Pancreas (tissue), 10 donors: ENCODE data around the gene PDIA2. TPM values are rescaled to one million over a fixed set of nuclear protein-coding genes. Genes with fewer than 3 reads are reported as not detected.
"Not testable (repeated sequence)": the region's sequence is repeated elsewhere in the genome, so short reads cannot be mapped to it uniquely, and the experiment has no call there.

ENCODE experiments used
- ATAC-seq, 4 donors: fragments of 200-7000 bp; cut with Tn5 transposase; one replicate each; pipeline versions ENCODE4 v1.8.0 to v1.9.1; 2020; ENCODE audit warnings: mild to moderate bottlenecking in 4 of 4, moderate library complexity in 4 of 4
- DNase-seq, 6 donors: peaks; one replicate each; pipeline ENCODE4 v3.0.0-alpha.2; 2020
- FAIRE-seq: peaks from 2 replicates; lab custom pipeline; 2012; peaks lifted over from hg19 to GRCh38; lab: Jason Lieb, UNC
- H3K27ac ChIP-seq, 4 donors: fragments of 200-600 bp; sonication (generic); 1 replicate in 3 of 4; 2 replicates in 1 of 4; pipeline versions ENCODE4 v1.5.0 to v1.8.0; 2020
- H3K27me3 ChIP-seq, 4 donors: fragments of 200-600 bp; one replicate each; pipeline ENCODE4 v1.8.0; 2021
- H3K36me3 ChIP-seq, 3 donors: fragments of 200-600 bp; sonication (generic) in 1 of 3; one replicate each; pipeline versions ENCODE4 v1.5.0 to v1.8.0; 2020 to 2021
- H3K4me1 ChIP-seq, 3 donors: fragments of 200-600 bp; one replicate each; pipeline ENCODE4 v1.8.0; 2021
- H3K4me3 ChIP-seq, 4 donors: fragments of 200-600 bp; sonication (generic) in 2 of 4; one replicate each; pipeline versions ENCODE4 v1.5.0 to v1.8.0; 2020 to 2021
- H3K9me3 ChIP-seq, 4 donors: fragments of 200-600 bp; one replicate each; pipeline ENCODE4 v1.8.0; 2021
- WGBS, 2 donors: extraction: QIAGEN DNeasy Blood & Tissue Kit; methylation state at CpG; one replicate each; pipeline ENCODE4 v1.1.7; 2013; 5-methylcytosine and 5-hydroxymethylcytosine counted together
- intact Hi-C, 3 donors: fragments of 100-400 bp; cut with DNase I; formaldehyde crosslinking; loops; one replicate each; pipeline versions ENCODE4 v1.11.1 to v1.14.2; 2022
- polyA plus RNA-seq, 2 donors: library from polyadenylated mRNA; stranded (reverse); fragments of 200-250 nt; gene quantifications; one replicate each; pipeline ENCODE4 v1.2.3, GENCODE V29; 2013
- total RNA-seq, 6 donors: library from RNA; stranded (reverse); fragmentation: NEBNext Ultra II Directional in 4 of 6; extraction: Animal tissue kit (Norgen Biotek cat#: 25700) in 4 of 6; gene quantifications; one replicate each; pipeline versions ENCODE4 v1.2.1 to v1.2.4, GENCODE V29; 2021 to 2023
- TF ChIP-seq, protein P1 (sequence below), 4 donors: fragments of 200-600 bp; sonication (generic) in 3 of 4; IDR thresholded peaks; one replicate each; pipeline versions ENCODE4 v1.5.0 to v1.8.0; 2021; ENCODE audit warnings: antibody characterized with exemption in 4 of 4
- donor health status: healthy with polysubstance abuse.
- donor health status: DM: no; HTN: no; CAD: no; lungs with moderate emphysema.
- donor health status: DM: no; HTN: no; CAD: no.
- donor health status: control.
- donor health status: control.
- donor health status: Bipolar disorder and iron deficiency.
- donor health status: DM: yes; HTN: yes; CAD: no.
- donor health status: DM: no; HTN: no; CAD: no.
- donor health status: DM: no; HTN: no; CAD: no.
- donor health status: DM: yes; HTN: yes; CAD: no.

The PDIA2 gene
- total and polyA plus RNA-seq, 8 donors: 13.0 to 3,084 (median 1,145) TPM

GRCh38 chr16:265002-265529, 17.9 kb upstream of the PDIA2 start:
- intact Hi-C loops: no loop called here

DNA sequence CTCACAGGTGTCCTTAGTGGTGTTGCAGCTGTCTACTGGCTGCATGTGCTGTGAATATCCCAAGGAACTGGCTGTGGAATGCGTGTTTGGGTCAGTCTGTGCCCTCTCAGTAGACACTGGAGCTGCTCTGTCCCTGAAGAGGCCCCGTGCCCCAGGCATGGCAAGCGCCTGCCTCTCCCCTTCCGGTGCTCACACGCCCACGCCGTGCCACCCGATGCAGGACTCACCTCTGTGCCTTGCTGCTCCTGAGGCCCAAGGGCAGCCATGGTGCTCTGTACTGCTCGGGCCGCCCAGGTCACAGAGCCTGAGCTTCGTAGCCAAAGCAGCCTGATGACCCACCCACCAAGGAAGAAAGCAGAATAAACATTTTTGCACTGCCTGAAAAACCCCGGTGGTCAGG, 17.3 kb upstream of the PDIA2 start:
- H3K4me3 ChIP-seq: no peak overlapping the region
- H3K27ac ChIP-seq: no peak overlapping the region
- ATAC-seq (no peak), DNase-seq (peak in 2 of 6 donors; percentile 11 to 26), FAIRE-seq (no peak)
- TF ChIP-seq, protein P1, sequence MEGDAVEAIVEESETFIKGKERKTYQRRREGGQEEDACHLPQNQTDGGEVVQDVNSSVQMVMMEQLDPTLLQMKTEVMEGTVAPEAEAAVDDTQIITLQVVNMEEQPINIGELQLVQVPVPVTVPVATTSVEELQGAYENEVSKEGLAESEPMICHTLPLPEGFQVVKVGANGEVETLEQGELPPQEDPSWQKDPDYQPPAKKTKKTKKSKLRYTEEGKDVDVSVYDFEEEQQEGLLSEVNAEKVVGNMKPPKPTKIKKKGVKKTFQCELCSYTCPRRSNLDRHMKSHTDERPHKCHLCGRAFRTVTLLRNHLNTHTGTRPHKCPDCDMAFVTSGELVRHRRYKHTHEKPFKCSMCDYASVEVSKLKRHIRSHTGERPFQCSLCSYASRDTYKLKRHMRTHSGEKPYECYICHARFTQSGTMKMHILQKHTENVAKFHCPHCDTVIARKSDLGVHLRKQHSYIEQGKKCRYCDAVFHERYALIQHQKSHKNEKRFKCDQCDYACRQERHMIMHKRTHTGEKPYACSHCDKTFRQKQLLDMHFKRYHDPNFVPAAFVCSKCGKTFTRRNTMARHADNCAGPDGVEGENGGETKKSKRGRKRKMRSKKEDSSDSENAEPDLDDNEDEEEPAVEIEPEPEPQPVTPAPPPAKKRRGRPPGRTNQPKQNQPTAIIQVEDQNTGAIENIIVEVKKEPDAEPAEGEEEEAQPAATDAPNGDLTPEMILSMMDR (IDR thresholded peaks at IDR 0.05): no peak
- H3K27me3 ChIP-seq: no peaks in the 10 kb centered on the region
- peaks cover 0 to 40% (median 13%) of the 10 kb centered on the region in 3 donors for H3K36me3 ChIP-seq
- H3K9me3 ChIP-seq: no peaks in the 10 kb centered on the region
- intact Hi-C loops: no loop called here
- 80 to 81% methylated on average over 12 of the region's 12 CpGs for WGBS, 2 donors
- peaks cover 0 to 12% (median 12%) of the 10 kb centered on the region in 3 donors for H3K4me1 ChIP-seq

More at GRCh38 chr16:265002-265529, 17.9 kb upstream of the PDIA2 start:
- peaks cover 0 to 46% (median 13%) of the 10 kb centered on the region in 3 donors for H3K36me3 ChIP-seq
- FAIRE-seq (no peak), ATAC-seq (no peak), DNase-seq (peak in 3 of 6 donors; percentile 13 to 64 (median 26))
- H3K9me3 ChIP-seq: no peaks in the 10 kb centered on the region
- H3K27me3 ChIP-seq: no peaks in the 10 kb centered on the region
- H3K4me1 ChIP-seq: peaks cover 0 to 12% (median 12%) of the 10 kb centered on the region in 3 donors
- no peak overlapping the region for H3K27ac ChIP-seq
- no peak overlapping the region for H3K4me3 ChIP-seq
- 91 to 95% methylated on average over 14 of the region's 14 CpGs for WGBS, 2 donors
- TF ChIP-seq, protein P1 (IDR thresholded peaks at IDR 0.05): no peak

DNA sequence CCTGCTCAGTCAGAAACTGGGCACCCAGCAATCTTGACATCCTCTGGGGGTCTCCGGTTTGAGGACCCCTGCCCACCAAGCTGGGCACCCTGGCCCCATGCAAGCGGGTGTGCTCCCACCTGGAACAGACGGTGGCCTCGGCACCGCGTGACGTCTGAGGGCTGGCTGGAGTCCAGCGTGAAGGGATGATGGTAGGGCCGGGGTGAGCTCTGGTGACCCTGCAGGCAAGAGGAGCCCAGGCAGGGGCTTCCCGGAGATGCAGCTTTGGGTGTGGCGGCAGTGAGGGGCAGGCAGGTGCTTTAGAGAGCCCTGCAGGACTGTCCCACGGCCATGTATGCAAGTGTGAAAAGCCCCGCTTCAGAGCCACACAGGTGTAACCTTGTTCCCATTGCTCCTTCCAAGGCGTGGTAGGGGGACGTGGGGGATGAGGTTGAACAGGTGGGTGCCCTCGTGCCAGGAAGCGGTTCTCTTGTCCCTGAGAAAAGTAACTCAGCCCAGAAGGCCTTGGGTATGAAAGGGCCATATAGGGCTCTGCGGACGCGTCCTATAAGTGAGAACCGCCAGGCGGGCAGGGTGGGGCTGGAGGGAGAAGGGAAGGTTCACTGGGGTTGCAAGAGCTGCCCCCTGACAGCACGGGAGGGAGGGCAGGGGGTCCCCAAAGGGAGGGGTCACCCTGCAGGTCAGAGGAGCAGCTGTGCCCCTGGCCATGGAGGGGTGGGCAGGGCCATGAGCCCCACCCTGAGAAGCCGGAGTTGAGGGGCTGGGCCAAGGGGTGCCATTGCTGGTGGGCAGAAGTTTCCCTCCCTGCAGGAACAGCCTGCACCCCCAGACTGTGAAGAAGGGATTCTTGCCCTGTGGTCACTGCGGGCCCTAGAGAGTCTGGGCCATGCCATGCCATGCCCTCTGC, 16.5 kb upstream of the PDIA2 start:
- 76 to 81% methylated on average over 23 to 25 of the region's 25 CpGs for WGBS, 2 donors
- Histone ChIP-seq H3K9me3 (no peaks in the 10 kb centered on the region), H3K27ac (no peak overlapping the region), H3K36me3 (peaks cover 0 to 36% (median 13%) of the 10 kb centered on the region in 3 donors), H3K4me3 (no peak overlapping the region), H3K4me1 (peaks cover 0 to 12% (median 5%) of the 10 kb centered on the region in 3 donors), H3K27me3 (no peaks in the 10 kb centered on the region)
- TF ChIP-seq, protein P1 (IDR thresholded peaks at IDR 0.05): no peak
- DNase-seq (peak in 3 of 6 donors; percentile 21 to 72 (median 56)), ATAC-seq (no peak), FAIRE-seq (no peak)
- intact Hi-C loops: no loop called here

DNA sequence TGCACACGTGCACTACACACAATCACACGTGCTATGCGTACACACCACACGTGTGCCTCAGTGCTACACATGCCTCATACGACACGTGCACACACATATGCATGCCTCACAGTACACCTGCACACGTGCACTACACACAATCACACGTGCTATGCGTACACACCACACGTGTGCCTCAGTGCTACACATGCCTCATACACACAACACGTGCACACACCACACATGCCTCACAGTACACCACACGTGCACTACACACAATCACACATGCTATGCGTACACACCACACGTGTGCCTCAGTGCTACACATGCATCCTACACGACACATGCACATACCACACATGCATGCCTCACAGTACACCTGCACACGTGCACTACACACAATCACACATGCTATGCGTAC, 15.4 kb upstream of the PDIA2 start:
- H3K9me3 ChIP-seq, ATAC-seq, FAIRE-seq, H3K27me3 ChIP-seq, intact Hi-C loops, H3K27ac ChIP-seq, DNase-seq, H3K4me3 ChIP-seq: not testable (repeated sequence)
- Histone ChIP-seq H3K36me3 (peaks cover 0 to 25% (median 8%) of the 10 kb centered on the region in 3 donors), H3K4me1 (peaks cover 0 to 12% (median 5%) of the 10 kb centered on the region in 3 donors)
- WGBS, 2 donors: 81 to 85% methylated on average over 17 of the region's 17 CpGs
